GM23338 (cell line): ENCODE measurements around the gene CAD.

Experiments
- CTCF ChIP-seq, 2 experiments: fragments of 200-600 bp in 1 of 2; sonication (generic) in 1 of 2; conservative IDR thresholded peaks; 2 replicates each; pipeline versions ENCODE4 v1.5.1 to v1.6.1; 2016 to 2017; ENCODE audit warnings: antibody characterized with exemption in 2 of 2, low read depth in 2 of 2, mild to moderate bottlenecking in 2 of 2, moderate library complexity in 1 of 2
- POLR2AphosphoS5 ChIP-seq: IDR thresholded peaks from 2 replicates; pipeline ENCODE4 v1.6.1; 2016; ENCODE audit warnings: antibody characterized with exemption, low read depth

GRCh38 chr2:27240406-27240805 is 23.2 kb downstream of the CAD start:
- TF ChIP-seq CTCF (conservative IDR thresholded peaks at IDR 0.05; ENCODE audit: low read depth in 2 of 2) (no peak), POLR2AphosphoS5 (no peak)
